GM12878 (cell line): ENCODE measurements around the gene MXRA7. TPM values are rescaled to one million over a fixed set of nuclear protein-coding genes. Genes with fewer than 3 reads are reported as not detected.

Experiments used
- ATAC-seq: fragments of 200-7000 bp; cut with Tn5 transposase; 3 replicates; pipeline ENCODE4 v1.9.1; 2020; ENCODE audit warnings: mild to moderate bottlenecking, moderate library complexity
- BruUV-seq: library from RNA; stranded (reverse); fragments of 400-500 nt; replicated peaks from 2 replicates; lab custom pipeline; 2021; lab: Mats Ljungman, UMichigan
- CTCF ChIA-PET: fragments of 300-600 bp; sonication (Branson Sonifier 250); formaldehyde crosslinking; extraction: SDS; loops from one replicate; lab custom pipeline; 2021; ENCODE audit warnings: inconsistent platforms; lab: Yijun Ruan, JAX
- POLR2A ChIA-PET: fragments of 350-600 bp; formaldehyde crosslinking; extraction: SDS; loops from one replicate; lab custom pipeline; 2021; ENCODE audit warnings: inconsistent platforms; lab: Charles Lee
- RAD21 ChIA-PET: fragments of 300-600 bp; sonication (Branson Sonifier 250); formaldehyde crosslinking; loops from one replicate; lab custom pipeline; 2023; ENCODE audit warnings: antibody characterized with exemption; ENCODE audit not compliant: unreplicated experiment; lab: Charles Lee
- SMC1A ChIA-PET: fragments of 300-600 bp; sonication (Branson Sonifier 250); formaldehyde crosslinking; loops from one replicate; lab custom pipeline; 2023; ENCODE audit not compliant: unreplicated experiment, uncharacterized antibody; lab: Charles Lee
- DNase-seq: peaks from one replicate; pipeline ENCODE4 v3.0.0-alpha.2; 2011; ENCODE audit warnings: low read depth, low spot score
- FAIRE-seq: peaks from 3 replicates; lab custom pipeline; 2011; peaks lifted over from hg19 to GRCh38; lab: Jason Lieb, UNC
- H2AFZ ChIP-seq: 2 replicates; pipeline ENCODE4 v1.6.0; 2011; ENCODE audit warnings: low read depth, low read length, control low read depth; ENCODE audit not compliant: control insufficient read depth
- H3K27ac ChIP-seq: 2 replicates; pipeline ENCODE4 v1.5.1; 2011; ENCODE audit warnings: control low read depth; ENCODE audit not compliant: control insufficient read depth, insufficient read depth
- H3K27me3 ChIP-seq, 2 experiments: replicated peaks in 1 of 2; 2 replicates each; pipeline versions ENCODE4 v1.6.0 to v1.6.1; 2011; ENCODE audit warnings: low read length in 1 of 2; ENCODE audit not compliant: control insufficient read depth in 2 of 2, insufficient read depth in 2 of 2
- H3K36me3 ChIP-seq, 2 experiments: 2 replicates each; pipeline ENCODE4 v1.5.1; 2011; ENCODE audit warnings: low read length in 1 of 2; ENCODE audit not compliant: control insufficient read depth in 2 of 2, insufficient read depth in 2 of 2
- H3K4me1 ChIP-seq: 2 replicates; pipeline ENCODE4 v1.6.1; 2011; ENCODE audit warnings: mild to moderate bottlenecking, low read length, moderate library complexity, mixed read lengths; ENCODE audit not compliant: control insufficient read depth, insufficient read depth
- H3K4me2 ChIP-seq: 2 replicates; pipeline ENCODE4 v1.6.0; 2011; ENCODE audit warnings: control low read depth; ENCODE audit not compliant: control insufficient read depth, insufficient read depth
- H3K4me3 ChIP-seq: fragments of 200-600 bp; sonication (generic); 2 replicates; pipeline ENCODE4 v1.5.1; 2016
- H3K79me2 ChIP-seq: 2 replicates; pipeline ENCODE4 v1.6.0; 2011; ENCODE audit warnings: low read length; ENCODE audit not compliant: control insufficient read depth, insufficient read depth
- H3K9ac ChIP-seq: 2 replicates; pipeline ENCODE4 v1.8.0; 2011; ENCODE audit warnings: low read length, control low read depth, mixed read lengths; ENCODE audit not compliant: control insufficient read depth, insufficient read depth
- H3K9me3 ChIP-seq: replicated peaks from 3 replicates; pipeline ENCODE4 v1.5.1; 2011; ENCODE audit warnings: mild to moderate bottlenecking, low read length; ENCODE audit not compliant: control insufficient read depth, insufficient read depth
- H4K20me1 ChIP-seq: 2 replicates; pipeline ENCODE4 v1.6.0; 2011; ENCODE audit not compliant: control insufficient read depth, insufficient read depth
- BCL3 ChIP-seq: IDR thresholded peaks from 2 replicates; pipeline ENCODE4 v1.6.1; 2011; ENCODE audit warnings: borderline replicate concordance, low read depth, mild to moderate bottlenecking, moderate library complexity, low read length; ENCODE audit not compliant: insufficient read depth, poor library complexity, severe bottlenecking
- CREB1 ChIP-seq: IDR thresholded peaks from 2 replicates; pipeline ENCODE4 v1.6.1; 2012; ENCODE audit warnings: low read depth, mild to moderate bottlenecking, inconsistent platforms
- KLF5 ChIP-seq: fragments of 450-650 bp; IDR thresholded peaks from 2 replicates; pipeline ENCODE4 v1.6.1; 2014; ENCODE audit warnings: mild to moderate bottlenecking; ENCODE audit not compliant: partially characterized antibody
- PAX5 ChIP-seq: IDR thresholded peaks from 2 replicates; pipeline ENCODE4 v1.6.1; 2011; ENCODE audit warnings: low read depth, low read length, borderline replicate concordance
- REST ChIP-seq: IDR thresholded peaks from 2 replicates; pipeline ENCODE4 v1.6.1; 2012; ENCODE audit warnings: mild to moderate bottlenecking, low read depth, low read length
- SUZ12 ChIP-seq: fragments of 200-600 bp; sonication (generic); IDR thresholded peaks from one replicate; pipeline ENCODE4 v1.6.1; 2018; ENCODE audit warnings: antibody characterized with exemption, mild to moderate bottlenecking; ENCODE audit not compliant: unreplicated experiment
- ZSCAN29 ChIP-seq: fragments of 450-650 bp; IDR thresholded peaks from 2 replicates; pipeline ENCODE4 v1.6.1; 2017; ENCODE audit warnings: mild to moderate bottlenecking, moderate library complexity
- WGBS: methylation state at CpG from one replicate; pipeline ENCODE4 v1.1.6; 2016; ENCODE audit warnings: low lambda C conversion rate; ENCODE audit not compliant: insufficient replicate concordance, insufficient coverage; ENCODE audit errors: missing lambda C conversion rate; 5-methylcytosine and 5-hydroxymethylcytosine counted together
- in situ Hi-C: fragments of 300-500 bp; cut with MboI; formaldehyde crosslinking; loops from 9 replicates; pipeline ENCODE4 v1.14.3; 2018; ENCODE audit warnings: mixed read lengths
- intact Hi-C: fragments of 100-400 bp; cut with micrococcal nuclease; formaldehyde crosslinking; loops from one replicate; pipeline ENCODE4 v1.14.2; 2022; ENCODE audit not compliant: unreplicated experiment
- polyA plus RNA-seq, 11 experiments: library from polyadenylated mRNA; depleted of rRNA in 4 of 11; unstranded in 6 of 11; stranded (reverse) in 5 of 11; fragments of >200 nt; fragmentation: Nextera tagmentation in 4 of 11; fragmentation: Illumina TruSeq in 1 of 11; extraction: Ambion mirVana in 4 of 11; extraction: Trizol in 1 of 11; gene quantifications; 1 replicate in 1 of 11; 2 replicates in 10 of 11; pipeline versions ENCODE4 v1.2.1 to v1.2.3, GENCODE V29; 2011 to 2016; ENCODE audit warnings: inconsistent platforms in 2 of 11, missing spikeins in 2 of 11, low read depth in 1 of 11
- total RNA-seq, 4 experiments: library from RNA; depleted of rRNA in 3 of 4; stranded (reverse); fragments of >200 nt in 3 of 4; fragmentation: Illumina TruSeq in 1 of 4; extraction: Trizol in 1 of 4; gene quantifications; 2 replicates each; pipeline versions ENCODE4 v1.2.1 to v1.2.3, GENCODE V29; 2013 to 2021

Gene MXRA7
- total and polyA plus RNA-seq, 10 of the 15 experiments (the other 5 are each of a cell fraction or from before 2014, with no cell fraction given): 0.03 to 2.0 (median 0.33) TPM

GRCh38 chr17:76702076-76702475 is 8.7 kb downstream of the MXRA7 start:
- ATAC-seq (no peak), DNase-seq (no peak), FAIRE-seq (no peak)
- Histone ChIP-seq H3K27me3 (no peaks in the 10 kb centered on the region; a peak in 1 of 4 replicates), H3K4me2 (no peak overlapping the region), H3K36me3 (no peaks in the 10 kb centered on the region), H2AFZ (no peak overlapping the region), H3K79me2 (no peaks in the 10 kb centered on the region), H4K20me1 (no peaks in the 10 kb centered on the region), H3K4me1 (peaks cover 4% of the 10 kb centered on the region), H3K4me3 (no peak overlapping the region), H3K9ac (no peak overlapping the region), H3K27ac (no peak overlapping the region), H3K9me3 (no peaks in the 10 kb centered on the region)
- POLR2A ChIA-PET: no interaction called here
- in situ Hi-C loops (no loop called here), intact Hi-C loops (no loop called here)
- CTCF ChIA-PET: interaction anchor here (1.7 to 1.8 kb wide), 2 partner anchors 13 to 20 kb away, joined by 5 to 8 read pairs; no protein-coding TSS in a partner anchor
- RAD21 ChIA-PET: no interaction called here
- no TSS peak for BruUV-seq
- SMC1A ChIA-PET: interaction anchor here (1.8 kb wide), 1 partner anchor 12 kb away, joined by 3 read pairs; no protein-coding TSS in a partner anchor
- TF ChIP-seq CREB1: no peak
- TF ChIP-seq PAX5: no peak
- TF ChIP-seq ZSCAN29: no peak
- TF ChIP-seq SUZ12: no peak
- no peak for TF ChIP-seq KLF5
- no peak for TF ChIP-seq BCL3
- TF ChIP-seq REST: no peak
- WGBS: 27% methylated on average over 2 of the region's 2 CpGs
